A673 (cell line): ENCODE data around the gene CDK1.

Experiments
- EZH2 ChIP-seq: fragments of 200-600 bp; sonication (generic); IDR thresholded peaks from 2 replicates; pipeline ENCODE4 v1.6.1; 2017; ENCODE audit warnings: borderline replicate concordance, low read depth, mild to moderate bottlenecking, mixed read lengths, antibody characterized with exemption, low read length; ENCODE audit not compliant: poor library complexity, severe bottlenecking
- TF ChIP-seq, protein P1 (sequence below): fragments of 300-800, 200-600 bp; sonication (generic); conservative IDR thresholded peaks from 2 replicates; pipeline ENCODE4 v1.5.1; 2017; ENCODE audit warnings: low read depth, mild to moderate bottlenecking, antibody characterized with exemption, low read length, moderate library complexity, mixed read lengths

DNA sequence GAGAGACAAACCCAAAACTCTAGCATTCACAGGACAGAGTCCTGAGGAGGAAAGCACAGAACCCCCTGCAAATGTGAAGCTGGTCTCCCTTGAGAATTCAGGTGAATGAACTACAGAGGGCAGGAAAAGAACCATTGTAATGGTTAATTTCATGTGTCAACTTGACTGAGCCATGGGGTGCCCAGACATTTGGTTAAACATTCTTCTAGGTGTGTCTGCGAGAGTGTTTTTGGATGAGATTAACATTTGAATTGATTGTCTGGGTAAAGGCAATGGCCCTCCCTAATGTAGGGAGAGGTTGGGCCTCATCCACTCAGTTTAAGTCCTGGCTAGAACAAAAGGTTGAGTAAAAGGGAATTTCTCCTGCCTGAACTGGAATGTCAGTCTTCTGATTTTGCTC lies 15.7 kb upstream of the CDK1 start:
- no peak for TF ChIP-seq EZH2
- TF ChIP-seq, protein P1, sequence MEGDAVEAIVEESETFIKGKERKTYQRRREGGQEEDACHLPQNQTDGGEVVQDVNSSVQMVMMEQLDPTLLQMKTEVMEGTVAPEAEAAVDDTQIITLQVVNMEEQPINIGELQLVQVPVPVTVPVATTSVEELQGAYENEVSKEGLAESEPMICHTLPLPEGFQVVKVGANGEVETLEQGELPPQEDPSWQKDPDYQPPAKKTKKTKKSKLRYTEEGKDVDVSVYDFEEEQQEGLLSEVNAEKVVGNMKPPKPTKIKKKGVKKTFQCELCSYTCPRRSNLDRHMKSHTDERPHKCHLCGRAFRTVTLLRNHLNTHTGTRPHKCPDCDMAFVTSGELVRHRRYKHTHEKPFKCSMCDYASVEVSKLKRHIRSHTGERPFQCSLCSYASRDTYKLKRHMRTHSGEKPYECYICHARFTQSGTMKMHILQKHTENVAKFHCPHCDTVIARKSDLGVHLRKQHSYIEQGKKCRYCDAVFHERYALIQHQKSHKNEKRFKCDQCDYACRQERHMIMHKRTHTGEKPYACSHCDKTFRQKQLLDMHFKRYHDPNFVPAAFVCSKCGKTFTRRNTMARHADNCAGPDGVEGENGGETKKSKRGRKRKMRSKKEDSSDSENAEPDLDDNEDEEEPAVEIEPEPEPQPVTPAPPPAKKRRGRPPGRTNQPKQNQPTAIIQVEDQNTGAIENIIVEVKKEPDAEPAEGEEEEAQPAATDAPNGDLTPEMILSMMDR = no peak
